Measurements from ENCODE around the gene GNAL. TPM values are rescaled to one million over a fixed set of nuclear protein-coding genes. Genes with fewer than 3 reads are reported as not detected.

GNAL gene
- total and polyA plus RNA-seq, 2 experiments from 2014 or later = 7.5 to 21.6 TPM

DNA sequence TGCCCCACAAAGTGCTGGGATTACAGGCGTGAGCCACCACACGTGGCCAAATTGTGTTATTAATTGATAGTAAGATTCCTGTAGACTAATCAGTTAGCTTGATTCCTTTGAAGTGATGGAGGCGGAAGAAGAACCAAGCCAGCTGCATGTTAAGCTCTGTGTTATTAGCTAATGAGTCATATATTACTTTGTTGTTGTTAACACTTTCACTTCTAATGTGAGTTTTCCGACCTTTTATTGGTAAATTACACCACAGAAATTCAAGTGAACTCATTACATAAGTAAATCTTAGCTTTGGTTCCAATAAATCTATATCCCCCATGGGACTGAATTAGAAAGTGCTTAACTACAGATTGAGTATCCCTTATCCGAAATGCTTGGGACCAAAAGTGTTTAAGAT is 182.4 kb downstream of the GNAL start:
- no peak overlapping the region for H3K4me3 ChIP-seq
- TF ChIP-seq, protein P1, sequence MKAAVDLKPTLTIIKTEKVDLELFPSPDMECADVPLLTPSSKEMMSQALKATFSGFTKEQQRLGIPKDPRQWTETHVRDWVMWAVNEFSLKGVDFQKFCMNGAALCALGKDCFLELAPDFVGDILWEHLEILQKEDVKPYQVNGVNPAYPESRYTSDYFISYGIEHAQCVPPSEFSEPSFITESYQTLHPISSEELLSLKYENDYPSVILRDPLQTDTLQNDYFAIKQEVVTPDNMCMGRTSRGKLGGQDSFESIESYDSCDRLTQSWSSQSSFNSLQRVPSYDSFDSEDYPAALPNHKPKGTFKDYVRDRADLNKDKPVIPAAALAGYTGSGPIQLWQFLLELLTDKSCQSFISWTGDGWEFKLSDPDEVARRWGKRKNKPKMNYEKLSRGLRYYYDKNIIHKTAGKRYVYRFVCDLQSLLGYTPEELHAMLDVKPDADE (IDR thresholded peaks at IDR 0.05) = no peak
- TF ChIP-seq, protein P2, sequence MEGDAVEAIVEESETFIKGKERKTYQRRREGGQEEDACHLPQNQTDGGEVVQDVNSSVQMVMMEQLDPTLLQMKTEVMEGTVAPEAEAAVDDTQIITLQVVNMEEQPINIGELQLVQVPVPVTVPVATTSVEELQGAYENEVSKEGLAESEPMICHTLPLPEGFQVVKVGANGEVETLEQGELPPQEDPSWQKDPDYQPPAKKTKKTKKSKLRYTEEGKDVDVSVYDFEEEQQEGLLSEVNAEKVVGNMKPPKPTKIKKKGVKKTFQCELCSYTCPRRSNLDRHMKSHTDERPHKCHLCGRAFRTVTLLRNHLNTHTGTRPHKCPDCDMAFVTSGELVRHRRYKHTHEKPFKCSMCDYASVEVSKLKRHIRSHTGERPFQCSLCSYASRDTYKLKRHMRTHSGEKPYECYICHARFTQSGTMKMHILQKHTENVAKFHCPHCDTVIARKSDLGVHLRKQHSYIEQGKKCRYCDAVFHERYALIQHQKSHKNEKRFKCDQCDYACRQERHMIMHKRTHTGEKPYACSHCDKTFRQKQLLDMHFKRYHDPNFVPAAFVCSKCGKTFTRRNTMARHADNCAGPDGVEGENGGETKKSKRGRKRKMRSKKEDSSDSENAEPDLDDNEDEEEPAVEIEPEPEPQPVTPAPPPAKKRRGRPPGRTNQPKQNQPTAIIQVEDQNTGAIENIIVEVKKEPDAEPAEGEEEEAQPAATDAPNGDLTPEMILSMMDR (conservative IDR thresholded peaks at IDR 0.05; ENCODE audit: low read depth in 2 of 2) = no peak
- TF ChIP-seq, protein P3, sequence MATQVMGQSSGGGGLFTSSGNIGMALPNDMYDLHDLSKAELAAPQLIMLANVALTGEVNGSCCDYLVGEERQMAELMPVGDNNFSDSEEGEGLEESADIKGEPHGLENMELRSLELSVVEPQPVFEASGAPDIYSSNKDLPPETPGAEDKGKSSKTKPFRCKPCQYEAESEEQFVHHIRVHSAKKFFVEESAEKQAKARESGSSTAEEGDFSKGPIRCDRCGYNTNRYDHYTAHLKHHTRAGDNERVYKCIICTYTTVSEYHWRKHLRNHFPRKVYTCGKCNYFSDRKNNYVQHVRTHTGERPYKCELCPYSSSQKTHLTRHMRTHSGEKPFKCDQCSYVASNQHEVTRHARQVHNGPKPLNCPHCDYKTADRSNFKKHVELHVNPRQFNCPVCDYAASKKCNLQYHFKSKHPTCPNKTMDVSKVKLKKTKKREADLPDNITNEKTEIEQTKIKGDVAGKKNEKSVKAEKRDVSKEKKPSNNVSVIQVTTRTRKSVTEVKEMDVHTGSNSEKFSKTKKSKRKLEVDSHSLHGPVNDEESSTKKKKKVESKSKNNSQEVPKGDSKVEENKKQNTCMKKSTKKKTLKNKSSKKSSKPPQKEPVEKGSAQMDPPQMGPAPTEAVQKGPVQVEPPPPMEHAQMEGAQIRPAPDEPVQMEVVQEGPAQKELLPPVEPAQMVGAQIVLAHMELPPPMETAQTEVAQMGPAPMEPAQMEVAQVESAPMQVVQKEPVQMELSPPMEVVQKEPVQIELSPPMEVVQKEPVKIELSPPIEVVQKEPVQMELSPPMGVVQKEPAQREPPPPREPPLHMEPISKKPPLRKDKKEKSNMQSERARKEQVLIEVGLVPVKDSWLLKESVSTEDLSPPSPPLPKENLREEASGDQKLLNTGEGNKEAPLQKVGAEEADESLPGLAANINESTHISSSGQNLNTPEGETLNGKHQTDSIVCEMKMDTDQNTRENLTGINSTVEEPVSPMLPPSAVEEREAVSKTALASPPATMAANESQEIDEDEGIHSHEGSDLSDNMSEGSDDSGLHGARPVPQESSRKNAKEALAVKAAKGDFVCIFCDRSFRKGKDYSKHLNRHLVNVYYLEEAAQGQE (IDR thresholded peaks at IDR 0.05; ENCODE audit: unreplicated experiment) = no peak
- no peak for TF ChIP-seq EZH2 (IDR thresholded peaks at IDR 0.05; ENCODE audit: low read depth, unreplicated experiment)
- no peak for TF ChIP-seq CREB1 (CRISPR knock-in tag; IDR thresholded peaks at IDR 0.05; ENCODE audit: low read depth)
- TF ChIP-seq NANOG (IDR thresholded peaks at IDR 0.05; ENCODE audit: borderline replicate concordance) = no peak
- TF ChIP-seq EZH2phosphoT487 (IDR thresholded peaks at IDR 0.05; ENCODE audit: unreplicated experiment) = no peak
- no peak for TF ChIP-seq JUNB (IDR thresholded peaks at IDR 0.05; ENCODE audit: unreplicated experiment)
- TF ChIP-seq POLR2AphosphoS5 (IDR thresholded peaks at IDR 0.05; ENCODE audit: low read depth) = no peak
- H2AFZ ChIP-seq = no peak overlapping the region
- H3K4me1 ChIP-seq (ENCODE audit: insufficient read depth) = peaks cover 9% of the 10 kb centered on the region
- no peak overlapping the region for H3K27ac ChIP-seq (ENCODE audit: low read depth)
- H3K4me3 Mint-ChIP-seq = no peak overlapping the region
- no peaks in the 10 kb centered on the region for H3K9me2 ChIP-seq (ENCODE audit: insufficient read depth)
- DNase-seq (ENCODE audit: low spot score) (no peak), ATAC-seq (no peak)
- H4K20me1 ChIP-seq (replicated peaks; ENCODE audit: insufficient read depth) = no peaks in the 10 kb centered on the region
- H3K36me3 Mint-ChIP-seq (ENCODE audit: low read depth) = peaks cover 38% of the 10 kb centered on the region
- H3K9me3 Mint-ChIP-seq = peaks cover 10% of the 10 kb centered on the region
- no peaks in the 10 kb centered on the region for H3F3A ChIP-seq (replicated peaks; ENCODE audit: low read depth)
- no peak overlapping the region for H3K27ac Mint-ChIP-seq
- no peaks in the 10 kb centered on the region; the same call in 1 of the 2 replicates for H3K36me3 ChIP-seq (ENCODE audit: insufficient read depth)
- no peaks in the 10 kb centered on the region for H3K79me2 ChIP-seq (replicated peaks; ENCODE audit: insufficient read depth)
- peaks cover 3% of the 10 kb centered on the region for H3K27me3 Mint-ChIP-seq (ENCODE audit: insufficient read depth, low read depth, poor library complexity)
- peaks cover 7% of the 10 kb centered on the region for H3K4me1 Mint-ChIP-seq
- H3K27me3 ChIP-seq (ENCODE audit: insufficient read depth) = no peaks in the 10 kb centered on the region
- no peak overlapping the region for H3K4me2 ChIP-seq

Measured in GM23338 (cell line).